HG02642 (cell line): Measurements from ENCODE around the gene CHMP3.
"Not testable (repeated sequence)": the region's sequence is repeated elsewhere in the genome, so short reads cannot be mapped to it uniquely, and the experiment has no call there.

Source experiments
- ATAC-seq: cut with Tn5 transposase; IDR thresholded peaks from one replicate; pipeline ENCODE4 v1.9.1; 2021; ENCODE audit warnings: mild to moderate bottlenecking; ENCODE audit not compliant: unreplicated experiment, poor library complexity

Gene CHMP3

DNA sequence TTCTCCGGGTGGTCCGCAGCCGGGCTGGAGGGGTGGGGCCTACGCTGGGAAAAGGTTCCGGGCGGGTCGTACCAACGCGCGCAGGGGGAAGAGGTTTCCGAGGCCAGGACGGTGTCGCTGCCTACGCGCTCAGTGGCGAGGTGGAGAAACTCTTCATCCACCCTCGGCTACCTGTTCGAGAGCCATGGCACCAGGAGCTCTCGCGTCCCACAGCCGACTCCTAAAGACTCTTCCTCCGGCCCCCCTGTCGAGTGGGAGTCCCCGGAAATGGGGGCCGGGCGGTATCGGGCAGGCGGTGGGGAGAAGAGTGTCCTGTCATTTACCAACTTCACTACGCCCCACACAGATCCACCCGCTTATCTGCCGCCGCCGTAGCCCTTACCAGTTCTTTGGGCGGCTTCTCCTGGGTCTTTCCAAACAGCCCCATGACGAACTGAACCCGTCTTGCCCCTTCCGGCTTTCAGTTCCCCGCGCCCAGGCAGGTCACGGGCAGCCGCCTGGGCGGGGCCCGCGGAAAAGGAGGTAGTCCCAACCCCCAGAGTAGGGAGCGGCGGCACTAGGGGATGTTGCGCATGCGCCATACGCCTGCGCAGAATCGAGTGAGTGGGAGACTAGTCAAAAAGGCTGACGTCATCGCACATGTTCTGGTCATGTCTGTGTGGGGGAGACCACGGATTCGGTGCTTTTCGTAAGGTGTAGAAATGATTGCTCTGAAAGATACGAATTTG lies at the start of gene CHMP3:
Gene CHMP3, minus strand, starts transcription at position 522 of the 728 bp plus-strand sequence. Its CDS starts 95 bp downstream, at position 427.
- ATAC-seq, result peak; percentile 92

GRCh38 chr2:86610871-86611270 lies 47.6 kb upstream of the CHMP3 start:
- no peak for ATAC-seq

GRCh38 chr2:86608832-86609410 lies 45.7 kb upstream of the CHMP3 start:
- ATAC-seq, result no peak

- ATAC-seq, result no peak
Measured at GRCh38 chr2:86603905-86604304, 40.7 kb upstream of the CHMP3 start.

GRCh38 chr2:86598966-86599365 lies 35.7 kb upstream of the CHMP3 start:
- ATAC-seq, result no peak

DNA sequence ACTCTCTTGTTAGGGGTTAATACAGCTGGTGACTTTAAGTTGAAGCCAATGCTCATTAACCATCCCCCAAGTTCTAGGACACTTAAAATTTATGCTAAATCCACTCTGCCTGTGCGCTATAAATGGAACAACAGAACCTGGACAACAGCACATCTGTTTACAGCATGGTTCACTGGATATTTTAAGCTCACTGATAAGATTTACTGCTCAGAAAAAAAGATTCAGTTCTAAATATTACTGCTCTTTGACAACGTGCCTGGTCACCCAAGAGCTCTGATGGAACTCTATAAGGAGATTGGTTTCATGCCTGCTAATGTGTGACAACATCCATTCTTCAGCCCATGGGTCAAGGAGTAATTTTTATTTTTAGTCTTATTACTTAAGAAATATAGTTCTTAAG lies 32.9 kb upstream of the CHMP3 start:
- no peak for ATAC-seq

GRCh38 chr2:86593266-86593665 lies 30.0 kb upstream of the CHMP3 start:
- ATAC-seq, result no peak

DNA sequence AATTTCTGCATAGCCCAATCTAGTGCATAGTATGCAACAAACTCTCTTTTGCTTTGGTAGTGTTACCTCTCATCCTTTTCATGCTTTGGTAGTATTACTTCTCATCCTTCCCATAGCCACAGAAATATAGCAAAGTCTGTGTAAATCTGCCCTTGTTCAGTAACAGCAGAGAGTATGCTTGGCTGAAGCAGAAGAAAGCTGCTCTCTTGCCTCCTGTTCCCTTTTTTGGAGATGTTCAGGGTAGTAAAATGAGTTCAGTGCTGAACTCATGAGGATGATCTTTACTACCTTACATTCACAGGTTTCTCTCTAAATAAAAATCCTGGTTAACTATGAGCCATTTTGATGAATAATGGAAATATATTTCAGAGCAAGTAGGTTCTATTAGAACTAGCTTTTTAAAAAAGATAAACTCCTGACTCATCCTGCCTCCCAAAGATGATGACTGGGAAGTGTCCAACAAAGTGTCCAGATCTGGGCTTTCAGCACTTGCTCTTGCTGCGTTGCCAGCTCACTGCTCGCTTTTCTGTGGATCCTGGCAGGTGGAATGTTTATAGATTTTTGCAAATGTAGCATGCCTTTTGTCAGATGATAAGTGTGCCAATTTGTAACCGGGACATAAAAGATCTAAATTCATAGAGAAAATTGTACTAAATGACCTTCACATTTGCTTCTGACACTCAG lies 29.4 kb upstream of the CHMP3 start:
- ATAC-seq, result no peak

- not testable (repeated sequence) for ATAC-seq
Measured at GRCh38 chr2:86589701-86590100, 26.5 kb upstream of the CHMP3 start.

DNA sequence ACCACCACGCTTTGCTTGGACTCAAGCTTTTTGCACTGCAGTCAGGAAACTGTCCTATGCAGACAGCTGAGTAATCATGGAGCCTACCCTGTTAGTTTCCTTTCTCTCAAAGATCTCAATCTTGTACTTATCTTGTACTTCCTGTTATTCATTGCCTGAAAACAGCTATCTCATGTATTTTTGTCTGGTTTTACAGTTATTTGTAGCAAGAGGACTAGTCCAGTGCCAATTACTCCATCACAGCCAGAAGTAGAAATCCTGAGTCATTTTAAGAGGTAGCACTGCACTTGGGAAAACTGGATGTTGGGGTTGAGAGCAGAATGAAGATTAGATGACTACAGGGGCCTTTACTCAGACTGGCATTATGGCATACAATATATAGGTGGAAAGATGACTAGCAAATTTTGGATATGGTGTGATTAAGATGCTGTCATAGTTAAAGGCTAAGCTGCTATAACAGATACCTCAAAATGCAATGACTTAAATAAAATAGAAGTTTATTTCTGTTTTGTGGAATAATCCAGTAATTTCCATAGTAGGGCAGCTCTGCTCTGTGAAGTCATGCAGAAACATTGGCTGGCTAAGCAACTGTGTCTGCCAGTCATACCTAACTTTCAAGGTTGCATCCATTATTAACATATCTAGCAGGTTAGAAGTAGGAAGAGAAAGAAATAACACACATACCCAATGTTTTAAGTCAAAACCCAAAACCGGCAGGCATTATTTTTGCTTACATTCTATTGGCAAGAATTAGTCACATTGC lies 21.1 kb upstream of the CHMP3 start:
- ATAC-seq, result no peak

GRCh38 chr2:86580560-86580959 lies 17.3 kb upstream of the CHMP3 start:
- no peak for ATAC-seq

DNA sequence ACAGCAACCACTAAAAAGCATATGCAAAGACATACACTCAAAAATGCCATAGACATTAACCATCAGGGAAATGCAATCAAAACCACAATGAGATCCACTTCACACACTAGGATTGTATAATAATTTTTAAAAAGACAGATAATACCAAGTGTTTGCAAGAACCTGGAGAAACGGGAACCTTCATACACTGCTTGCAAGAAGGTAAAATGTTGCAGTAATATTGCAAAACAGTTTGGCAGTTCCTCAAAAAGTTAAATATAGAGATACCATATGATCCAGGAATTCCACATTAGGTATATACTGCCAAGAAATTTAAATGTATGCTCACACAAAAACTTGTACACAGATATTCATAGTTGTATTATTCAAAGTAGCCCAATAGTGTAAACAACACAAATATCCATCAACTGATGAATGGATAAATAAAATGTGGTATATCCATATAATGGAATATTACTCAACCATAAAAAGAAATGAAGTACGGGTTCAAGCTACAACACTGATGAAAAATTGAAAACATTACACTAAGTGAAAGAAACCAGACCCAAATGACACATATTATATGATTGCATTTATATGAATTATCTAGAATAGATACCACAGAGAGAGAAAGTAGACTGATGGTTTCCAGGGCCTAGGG lies 14.7 kb upstream of the CHMP3 start:
- no peak for ATAC-seq

DNA sequence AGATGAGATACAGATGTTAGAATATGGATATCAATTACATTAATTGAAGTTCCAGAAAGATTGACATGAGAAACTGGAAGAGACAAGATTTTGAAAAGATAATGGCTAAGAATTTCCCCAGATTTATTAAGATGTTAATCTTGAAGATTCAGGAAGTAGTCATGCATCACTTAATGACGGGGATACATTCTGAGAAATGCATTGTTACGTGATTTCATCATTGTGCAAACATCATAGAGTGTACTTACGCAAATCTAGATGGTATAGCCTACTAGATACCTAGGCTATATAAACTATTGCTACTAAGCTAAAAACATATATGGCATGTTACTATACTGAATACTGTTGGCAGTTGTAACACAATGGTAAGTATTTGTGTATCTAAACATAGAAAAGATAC lies 6.8 kb upstream of the CHMP3 start:
- no peak for ATAC-seq

DNA sequence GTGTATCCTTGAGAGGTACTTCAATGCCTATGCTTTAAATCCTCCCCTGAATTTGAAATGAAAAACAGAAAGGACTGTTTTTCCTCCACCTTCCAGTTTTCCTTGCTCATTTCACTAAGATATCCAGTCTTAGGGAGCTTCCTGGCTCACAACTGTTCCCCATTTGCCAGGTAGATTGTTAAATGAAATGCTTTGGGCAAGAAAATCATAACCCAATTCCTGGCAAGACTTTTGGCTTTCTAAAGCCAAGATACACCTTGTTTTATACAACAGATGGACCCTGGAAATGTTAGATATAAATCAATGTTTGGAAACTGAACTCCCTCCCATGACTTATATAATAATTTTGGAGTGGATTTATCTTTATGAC lies 3.6 kb upstream of the CHMP3 start:
- no peak for ATAC-seq

GRCh38 chr2:86566158-86566820 lies 3.0 kb upstream of the CHMP3 start:
- ATAC-seq, result no peak

DNA sequence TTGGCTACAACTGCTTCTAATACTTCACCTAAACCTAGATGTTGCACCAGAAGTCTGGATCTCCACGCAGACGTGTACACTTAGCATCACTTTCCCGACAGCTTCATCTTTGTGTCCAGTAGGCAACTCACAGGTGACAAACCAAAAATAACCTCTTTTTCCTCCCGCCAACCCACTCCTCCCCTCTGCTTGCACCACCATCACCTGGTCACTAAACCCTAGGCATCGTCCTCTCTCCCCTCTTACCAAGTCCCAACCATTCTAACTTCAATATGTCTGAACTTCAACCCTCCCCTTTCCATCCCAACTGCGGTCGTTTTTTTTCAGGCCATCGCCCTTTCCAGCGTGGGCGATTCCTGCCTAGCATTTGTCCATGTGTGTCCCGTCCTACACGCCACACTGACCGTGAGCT lies 413 bp upstream of the CHMP3 start:
- ATAC-seq, result no peak

GRCh38 chr2:86562485-86562921 lies 740 bp downstream of the CHMP3 start:
- ATAC-seq, result no peak

GRCh38 chr2:86557836-86558235 lies 5.4 kb downstream of the CHMP3 start:
- no peak for ATAC-seq

GRCh38 chr2:86556508-86556907 lies 6.7 kb downstream of the CHMP3 start:
- no peak for ATAC-seq

DNA sequence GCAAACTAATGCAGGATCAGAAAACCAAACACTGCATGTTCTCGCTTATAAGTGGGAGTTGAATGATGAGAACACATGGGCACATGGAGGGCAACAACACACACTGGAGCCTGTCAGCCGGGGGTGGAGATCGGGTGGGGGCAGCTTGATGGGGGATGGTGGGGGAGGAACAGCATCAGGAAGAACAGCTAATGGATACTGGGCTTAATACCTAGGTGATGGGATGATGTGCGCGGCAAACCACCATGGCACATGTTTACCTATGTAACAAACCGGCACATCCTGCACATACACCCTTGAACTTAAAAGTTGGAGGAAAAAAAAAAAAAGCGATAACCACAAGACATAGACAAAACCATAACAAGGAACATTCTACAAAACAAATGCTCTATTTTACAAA lies 10.4 kb downstream of the CHMP3 start:
- no peak for ATAC-seq
